Measurements from ENCODE around the gene TFEB.

TFEB gene

GRCh38 chr6:41668968-41669367 is 66.4 kb downstream of the TFEB start:
- H3K4me3 ChIP-seq (ENCODE audit: low read depth, low read length) = no peak overlapping the region
- TF ChIP-seq CTCF (IDR thresholded peaks at IDR 0.05; ENCODE audit: borderline replicate concordance, insufficient read depth, low read depth, low read length) = no peak

- no peak overlapping the region for H3K4me3 ChIP-seq (ENCODE audit: low read depth, low read length)
- no peak for TF ChIP-seq CTCF (IDR thresholded peaks at IDR 0.05; ENCODE audit: borderline replicate concordance, insufficient read depth, low read depth, low read length)
Observed at GRCh38 chr6:41667195-41667594, 68.2 kb downstream of the TFEB start.

GRCh38 chr6:41664271-41664670 is 71.1 kb downstream of the TFEB start:
- TF ChIP-seq CTCF (IDR thresholded peaks at IDR 0.05; ENCODE audit: borderline replicate concordance, insufficient read depth, low read depth, low read length) = no peak
- H3K4me3 ChIP-seq (ENCODE audit: low read depth, low read length) = no peak overlapping the region

- no peak overlapping the region for H3K4me3 ChIP-seq (ENCODE audit: low read depth, low read length)
- no peak for TF ChIP-seq CTCF (IDR thresholded peaks at IDR 0.05; ENCODE audit: borderline replicate concordance, insufficient read depth, low read depth, low read length)
Observed at GRCh38 chr6:41663568-41663967, 71.8 kb downstream of the TFEB start.

GRCh38 chr6:41659935-41660334 is 75.5 kb downstream of the TFEB start:
- no peak overlapping the region for H3K4me3 ChIP-seq (ENCODE audit: low read depth, low read length)
- no peak for TF ChIP-seq CTCF (IDR thresholded peaks at IDR 0.05; ENCODE audit: borderline replicate concordance, insufficient read depth, low read depth, low read length)

- no peak for TF ChIP-seq CTCF (IDR thresholded peaks at IDR 0.05; ENCODE audit: borderline replicate concordance, insufficient read depth, low read depth, low read length)
- H3K4me3 ChIP-seq (ENCODE audit: low read depth, low read length) = no peak overlapping the region
Observed at GRCh38 chr6:41658636-41659035, 76.8 kb downstream of the TFEB start.

GRCh38 chr6:41657131-41658094 is 78.0 kb downstream of the TFEB start:
- no peak for TF ChIP-seq CTCF (IDR thresholded peaks at IDR 0.05; ENCODE audit: borderline replicate concordance, insufficient read depth, low read depth, low read length)
- H3K4me3 ChIP-seq (ENCODE audit: low read depth, low read length) = no peak overlapping the region

Measured in GM12875 (cell line).